ENCODE measurements around the gene KIF26B.

DNA sequence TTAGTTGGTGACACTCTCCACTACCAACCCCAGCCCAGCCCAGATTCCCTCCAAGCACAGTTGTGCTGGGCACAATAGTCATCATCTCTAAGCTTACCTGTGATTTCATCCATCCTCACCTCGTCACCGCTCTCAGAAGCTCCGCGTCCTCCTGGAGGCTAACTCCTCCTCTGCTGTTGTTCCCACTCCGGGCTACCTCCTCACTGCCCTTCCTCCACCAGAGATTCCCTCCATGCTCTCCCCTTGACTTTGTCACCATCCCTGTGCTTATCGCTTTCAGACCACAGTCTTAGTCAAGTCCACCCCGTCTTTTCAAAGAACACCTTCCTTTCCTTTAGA, 47.0 kb upstream of the KIF26B start:
- TF ChIP-seq, protein P1, sequence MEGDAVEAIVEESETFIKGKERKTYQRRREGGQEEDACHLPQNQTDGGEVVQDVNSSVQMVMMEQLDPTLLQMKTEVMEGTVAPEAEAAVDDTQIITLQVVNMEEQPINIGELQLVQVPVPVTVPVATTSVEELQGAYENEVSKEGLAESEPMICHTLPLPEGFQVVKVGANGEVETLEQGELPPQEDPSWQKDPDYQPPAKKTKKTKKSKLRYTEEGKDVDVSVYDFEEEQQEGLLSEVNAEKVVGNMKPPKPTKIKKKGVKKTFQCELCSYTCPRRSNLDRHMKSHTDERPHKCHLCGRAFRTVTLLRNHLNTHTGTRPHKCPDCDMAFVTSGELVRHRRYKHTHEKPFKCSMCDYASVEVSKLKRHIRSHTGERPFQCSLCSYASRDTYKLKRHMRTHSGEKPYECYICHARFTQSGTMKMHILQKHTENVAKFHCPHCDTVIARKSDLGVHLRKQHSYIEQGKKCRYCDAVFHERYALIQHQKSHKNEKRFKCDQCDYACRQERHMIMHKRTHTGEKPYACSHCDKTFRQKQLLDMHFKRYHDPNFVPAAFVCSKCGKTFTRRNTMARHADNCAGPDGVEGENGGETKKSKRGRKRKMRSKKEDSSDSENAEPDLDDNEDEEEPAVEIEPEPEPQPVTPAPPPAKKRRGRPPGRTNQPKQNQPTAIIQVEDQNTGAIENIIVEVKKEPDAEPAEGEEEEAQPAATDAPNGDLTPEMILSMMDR (IDR thresholded peaks at IDR 0.05; ENCODE audit: insufficient read depth, low read length, poor library complexity, severe bottlenecking): no peak
- no peak for TF ChIP-seq EZH2phosphoT487 (conservative IDR thresholded peaks at IDR 0.05; ENCODE audit: low read length)

Measured in SU-DHL-6 (cell line).